ENCODE results near the gene ERG.

The ERG gene

DNA sequence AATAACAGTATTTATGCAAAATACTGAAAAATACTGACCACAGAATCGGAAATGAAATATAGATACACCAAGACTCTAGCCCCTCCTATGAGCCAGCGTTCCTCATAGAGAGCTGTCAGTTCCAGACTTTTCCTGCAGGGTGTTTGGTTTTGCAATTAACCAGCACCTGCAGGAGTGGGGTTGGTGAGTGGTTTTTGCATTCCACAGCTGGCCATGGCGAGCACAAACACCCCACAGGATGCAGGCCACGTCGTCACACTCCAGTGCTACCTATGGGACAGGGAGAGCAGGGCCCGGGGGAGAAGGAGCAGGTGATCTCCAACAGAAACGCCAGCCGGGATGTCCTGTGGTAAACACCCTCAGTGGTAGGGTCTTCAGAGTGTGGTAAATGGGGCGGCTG lies 94.1 kb downstream of the ERG start:
- Histone ChIP-seq H3K9me3 (ENCODE audit: control insufficient read depth, low read length) (no peaks in the 10 kb centered on the region), H3K4me1 (ENCODE audit: control insufficient read depth, insufficient read depth, low read length, poor library complexity, severe bottlenecking) (no peaks in the 10 kb centered on the region), H3K27ac (ENCODE audit: insufficient read depth, low read length, poor library complexity, severe bottlenecking) (no peak overlapping the region), H3K36me3 (ENCODE audit: control insufficient read depth, insufficient read depth, low read length) (no peaks in the 10 kb centered on the region), H3K4me3 (ENCODE audit: insufficient read depth, low read depth, low read length, poor library complexity, severe bottlenecking) (no peak overlapping the region), H3K27me3 (replicated peaks; ENCODE audit: control insufficient read depth, insufficient read depth, low read length, poor library complexity, severe bottlenecking) (no peaks in the 10 kb centered on the region)
- no peak for DNase-seq

GRCh38 chr21:38402795-38403194 lies 95.5 kb downstream of the ERG start:
- Histone ChIP-seq H3K36me3 (ENCODE audit: control insufficient read depth, insufficient read depth, low read length) (no peaks in the 10 kb centered on the region), H3K9me3 (ENCODE audit: control insufficient read depth, low read length) (no peaks in the 10 kb centered on the region), H3K4me3 (ENCODE audit: insufficient read depth, low read depth, low read length, poor library complexity, severe bottlenecking) (no peak overlapping the region), H3K27ac (ENCODE audit: insufficient read depth, low read length, poor library complexity, severe bottlenecking) (no peak overlapping the region), H3K27me3 (replicated peaks; ENCODE audit: control insufficient read depth, insufficient read depth, low read length, poor library complexity, severe bottlenecking) (no peaks in the 10 kb centered on the region), H3K4me1 (ENCODE audit: control insufficient read depth, insufficient read depth, low read length, poor library complexity, severe bottlenecking) (no peaks in the 10 kb centered on the region)
- no peak for DNase-seq

GRCh38 chr21:38402291-38402690 lies 96.0 kb downstream of the ERG start:
- Histone ChIP-seq H3K4me3 (ENCODE audit: insufficient read depth, low read depth, low read length, poor library complexity, severe bottlenecking) (no peak overlapping the region), H3K36me3 (ENCODE audit: control insufficient read depth, insufficient read depth, low read length) (no peaks in the 10 kb centered on the region), H3K9me3 (ENCODE audit: control insufficient read depth, low read length) (no peaks in the 10 kb centered on the region), H3K27ac (ENCODE audit: insufficient read depth, low read length, poor library complexity, severe bottlenecking) (no peak overlapping the region), H3K4me1 (ENCODE audit: control insufficient read depth, insufficient read depth, low read length, poor library complexity, severe bottlenecking) (no peaks in the 10 kb centered on the region), H3K27me3 (replicated peaks; ENCODE audit: control insufficient read depth, insufficient read depth, low read length, poor library complexity, severe bottlenecking) (no peaks in the 10 kb centered on the region)
- no peak for DNase-seq

GRCh38 chr21:38401191-38401926 lies 96.9 kb downstream of the ERG start:
- no peaks in the 10 kb centered on the region for H3K4me1 ChIP-seq (ENCODE audit: control insufficient read depth, insufficient read depth, low read length, poor library complexity, severe bottlenecking)

GRCh38 chr21:38400195-38400919 lies 97.9 kb downstream of the ERG start:
- Histone ChIP-seq H3K36me3 (ENCODE audit: control insufficient read depth, insufficient read depth, low read length) (no peaks in the 10 kb centered on the region), H3K4me3 (ENCODE audit: insufficient read depth, low read depth, low read length, poor library complexity, severe bottlenecking) (no peak overlapping the region), H3K9me3 (ENCODE audit: control insufficient read depth, low read length) (no peaks in the 10 kb centered on the region), H3K27ac (ENCODE audit: insufficient read depth, low read length, poor library complexity, severe bottlenecking) (no peak overlapping the region), H3K4me1 (ENCODE audit: control insufficient read depth, insufficient read depth, low read length, poor library complexity, severe bottlenecking) (no peaks in the 10 kb centered on the region), H3K27me3 (replicated peaks; ENCODE audit: control insufficient read depth, insufficient read depth, low read length, poor library complexity, severe bottlenecking) (no peaks in the 10 kb centered on the region)
- DNase-seq = no peak

More at GRCh38 chr21:38401191-38401926, 96.9 kb downstream of the ERG start:
- H3K27me3 ChIP-seq (replicated peaks; ENCODE audit: control insufficient read depth, insufficient read depth, low read length, poor library complexity, severe bottlenecking) = no peaks in the 10 kb centered on the region
- no peaks in the 10 kb centered on the region for H3K9me3 ChIP-seq (ENCODE audit: control insufficient read depth, low read length)
- no peaks in the 10 kb centered on the region for H3K36me3 ChIP-seq (ENCODE audit: control insufficient read depth, insufficient read depth, low read length)
- no peak overlapping the region for H3K4me3 ChIP-seq (ENCODE audit: insufficient read depth, low read depth, low read length, poor library complexity, severe bottlenecking)
- no peak for DNase-seq
- no peak overlapping the region for H3K27ac ChIP-seq (ENCODE audit: insufficient read depth, low read length, poor library complexity, severe bottlenecking)

DNA sequence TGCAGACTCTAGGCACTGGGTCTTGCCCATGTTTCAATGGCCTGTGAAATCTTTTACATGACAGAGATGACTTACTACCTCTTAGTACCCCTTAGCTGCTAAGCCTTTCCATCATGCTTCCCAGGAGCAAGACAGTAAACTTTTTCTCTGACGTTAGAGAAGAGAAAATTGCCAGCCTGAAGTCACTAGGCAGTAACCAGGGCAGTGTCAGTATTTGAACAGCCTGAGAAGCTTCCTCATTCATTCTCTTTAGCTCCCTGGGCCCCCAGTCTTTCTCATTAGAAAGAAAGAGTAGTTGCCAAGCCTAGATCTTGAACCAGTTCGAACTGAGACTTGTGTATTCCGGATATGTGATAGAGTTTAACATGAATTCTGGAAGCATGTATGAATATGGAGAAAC lies 99.2 kb downstream of the ERG start:
- Histone ChIP-seq H3K27me3 (replicated peaks; ENCODE audit: control insufficient read depth, insufficient read depth, low read length, poor library complexity, severe bottlenecking) (no peaks in the 10 kb centered on the region), H3K36me3 (ENCODE audit: control insufficient read depth, insufficient read depth, low read length) (no peaks in the 10 kb centered on the region), H3K4me1 (ENCODE audit: control insufficient read depth, insufficient read depth, low read length, poor library complexity, severe bottlenecking) (no peaks in the 10 kb centered on the region), H3K4me3 (ENCODE audit: insufficient read depth, low read depth, low read length, poor library complexity, severe bottlenecking) (no peak overlapping the region), H3K9me3 (ENCODE audit: control insufficient read depth, low read length) (no peaks in the 10 kb centered on the region), H3K27ac (ENCODE audit: insufficient read depth, low read length, poor library complexity, severe bottlenecking) (no peak overlapping the region)
- DNase-seq = no peak

GRCh38 chr21:38396325-38396724 lies 102.0 kb downstream of the ERG start:
- H3K4me1 ChIP-seq (ENCODE audit: control insufficient read depth, insufficient read depth, low read length, poor library complexity, severe bottlenecking) = no peaks in the 10 kb centered on the region
- no peak for DNase-seq
- no peaks in the 10 kb centered on the region for H3K9me3 ChIP-seq (ENCODE audit: control insufficient read depth, low read length)
- H3K27ac ChIP-seq (ENCODE audit: insufficient read depth, low read length, poor library complexity, severe bottlenecking) = no peak overlapping the region
- no peak overlapping the region for H3K4me3 ChIP-seq (ENCODE audit: insufficient read depth, low read depth, low read length, poor library complexity, severe bottlenecking)
- H3K36me3 ChIP-seq (ENCODE audit: control insufficient read depth, insufficient read depth, low read length) = no peaks in the 10 kb centered on the region
- H3K27me3 ChIP-seq (replicated peaks; ENCODE audit: control insufficient read depth, insufficient read depth, low read length, poor library complexity, severe bottlenecking) = no peaks in the 10 kb centered on the region

DNA sequence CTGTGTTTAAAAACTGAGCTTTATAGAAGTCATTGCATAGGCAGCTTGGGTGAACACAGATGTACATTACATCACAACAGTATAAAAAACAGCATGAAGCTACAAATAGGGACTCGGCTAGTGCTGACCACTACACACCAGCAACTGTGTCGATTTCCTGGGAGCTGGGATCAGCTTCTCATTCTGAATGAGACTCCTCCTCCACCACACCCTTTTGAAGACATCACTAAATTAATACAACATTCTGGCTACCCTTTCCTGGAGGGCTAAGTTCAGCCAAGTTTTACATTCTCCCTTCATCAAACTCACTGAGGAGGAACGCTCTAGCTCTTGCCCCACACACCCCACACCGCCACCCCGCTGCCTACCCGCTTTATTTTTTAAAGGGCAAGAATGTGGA lies 102.7 kb downstream of the ERG start:
- no peaks in the 10 kb centered on the region for H3K4me1 ChIP-seq (ENCODE audit: control insufficient read depth, insufficient read depth, low read length, poor library complexity, severe bottlenecking)
- H3K27ac ChIP-seq (ENCODE audit: insufficient read depth, low read length, poor library complexity, severe bottlenecking) = no peak overlapping the region
- H3K9me3 ChIP-seq (ENCODE audit: control insufficient read depth, low read length) = no peaks in the 10 kb centered on the region
- H3K4me3 ChIP-seq (ENCODE audit: insufficient read depth, low read depth, low read length, poor library complexity, severe bottlenecking) = no peak overlapping the region
- H3K27me3 ChIP-seq (replicated peaks; ENCODE audit: control insufficient read depth, insufficient read depth, low read length, poor library complexity, severe bottlenecking) = no peaks in the 10 kb centered on the region
- DNase-seq = no peak
- no peaks in the 10 kb centered on the region for H3K36me3 ChIP-seq (ENCODE audit: control insufficient read depth, insufficient read depth, low read length)

GRCh38 chr21:38392661-38393060 lies 105.6 kb downstream of the ERG start:
- Histone ChIP-seq H3K36me3 (ENCODE audit: control insufficient read depth, insufficient read depth, low read length) (no peaks in the 10 kb centered on the region), H3K4me3 (ENCODE audit: insufficient read depth, low read depth, low read length, poor library complexity, severe bottlenecking) (no peak overlapping the region), H3K4me1 (ENCODE audit: control insufficient read depth, insufficient read depth, low read length, poor library complexity, severe bottlenecking) (no peaks in the 10 kb centered on the region), H3K9me3 (ENCODE audit: control insufficient read depth, low read length) (no peaks in the 10 kb centered on the region), H3K27me3 (replicated peaks; ENCODE audit: control insufficient read depth, insufficient read depth, low read length, poor library complexity, severe bottlenecking) (no peaks in the 10 kb centered on the region), H3K27ac (ENCODE audit: insufficient read depth, low read length, poor library complexity, severe bottlenecking) (no peak overlapping the region)
- DNase-seq = no peak

- no peak overlapping the region for H3K27ac ChIP-seq (ENCODE audit: insufficient read depth, low read length, poor library complexity, severe bottlenecking)
Observed at GRCh38 chr21:38389896-38390295, 108.4 kb downstream of the ERG start.

More at GRCh38 chr21:38389896-38390295, 108.4 kb downstream of the ERG start:
- DNase-seq = no peak
- Histone ChIP-seq H3K27me3 (replicated peaks; ENCODE audit: control insufficient read depth, insufficient read depth, low read length, poor library complexity, severe bottlenecking) (no peaks in the 10 kb centered on the region), H3K36me3 (ENCODE audit: control insufficient read depth, insufficient read depth, low read length) (no peaks in the 10 kb centered on the region), H3K9me3 (ENCODE audit: control insufficient read depth, low read length) (no peaks in the 10 kb centered on the region), H3K4me3 (ENCODE audit: insufficient read depth, low read depth, low read length, poor library complexity, severe bottlenecking) (no peak overlapping the region), H3K4me1 (ENCODE audit: control insufficient read depth, insufficient read depth, low read length, poor library complexity, severe bottlenecking) (no peaks in the 10 kb centered on the region)

Measured in effector memory CD4-positive, alpha-beta T cell (primary cell).